GM12892 (cell line): Measurements from ENCODE around the gene BNIP3.

ENCODE experiments used
- POLR2A ChIP-seq: IDR thresholded peaks from 2 replicates; pipeline ENCODE4 v1.6.1; 2011; ENCODE audit warnings: low read depth, low read length, control low read depth
- POLR2AphosphoS5 ChIP-seq: IDR thresholded peaks from 2 replicates; pipeline ENCODE4 v1.6.1; 2011; ENCODE audit warnings: low read depth, low read length, control low read depth
- TAF1 ChIP-seq: IDR thresholded peaks from 2 replicates; pipeline ENCODE4 v1.6.1; 2011; ENCODE audit warnings: low read depth, mild to moderate bottlenecking, control low read depth, low read length, borderline replicate concordance

- TF ChIP-seq POLR2A: no peak
- no peak for TF ChIP-seq POLR2AphosphoS5
- TF ChIP-seq TAF1: no peak
These were observed 29.3 kb upstream of the BNIP3 start for GRCh38 chr10:132011024-132011423.
